ENCODE results near the gene DNAJC16.

The DNAJC16 gene

GRCh38 chr1:15500184-15501178, 26.2 kb upstream of the DNAJC16 start:
- TF ChIP-seq CTCF (conservative IDR thresholded peaks at IDR 0.05), result no peak
- TF ChIP-seq ZFX (IDR thresholded peaks at IDR 0.05), result no peak
- no peak overlapping the region for H3K27ac ChIP-seq

DNA sequence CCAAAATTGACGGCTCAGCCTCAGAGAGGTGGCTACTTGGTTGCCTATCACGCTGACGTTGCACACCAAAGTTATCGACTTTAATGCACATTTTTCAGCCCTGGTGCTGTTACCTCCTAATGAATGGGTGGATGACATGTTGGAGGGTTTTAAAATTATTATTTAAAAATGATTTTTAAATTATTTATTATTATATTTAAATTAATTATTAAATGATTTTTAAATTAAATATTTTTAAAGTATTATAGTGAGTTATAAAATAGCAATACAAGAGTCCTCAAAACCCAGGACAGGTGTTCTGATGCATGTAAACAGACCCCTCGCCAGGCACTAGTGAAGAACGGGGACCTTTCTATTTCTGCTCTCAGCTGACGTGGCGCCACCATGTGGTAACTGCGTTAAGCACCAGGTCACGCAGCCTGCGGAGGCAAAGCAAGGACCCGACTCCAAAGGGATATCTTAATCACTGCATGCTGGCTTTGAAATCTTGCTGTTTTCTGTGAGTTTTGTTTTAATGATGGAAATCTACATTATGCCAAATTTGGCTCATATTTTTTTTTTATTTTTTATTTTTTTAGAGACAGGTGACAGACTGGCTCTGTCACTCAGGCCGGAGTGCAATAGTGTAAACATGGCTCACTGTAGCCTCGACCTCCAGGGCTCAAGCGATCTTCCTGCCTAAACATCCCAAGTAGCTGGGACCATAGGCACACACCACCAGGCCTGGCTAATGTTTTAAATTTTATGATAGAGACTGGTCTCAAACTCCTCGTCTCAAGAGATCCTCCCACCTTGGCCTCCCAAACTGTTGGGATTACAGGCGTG, 25.2 kb upstream of the DNAJC16 start:
- H3K27ac ChIP-seq, result no peak overlapping the region
- TF ChIP-seq CTCF (conservative IDR thresholded peaks at IDR 0.05) (peak; percentile 68), ZFX (IDR thresholded peaks at IDR 0.05) (no peak)

GRCh38 chr1:15504436-15504835, 22.2 kb upstream of the DNAJC16 start:
- no peak overlapping the region for H3K27ac ChIP-seq
- TF ChIP-seq ZFX (IDR thresholded peaks at IDR 0.05), result no peak
- TF ChIP-seq CTCF (conservative IDR thresholded peaks at IDR 0.05), result no peak

- H3K27ac ChIP-seq, result no peak overlapping the region
- TF ChIP-seq CTCF (conservative IDR thresholded peaks at IDR 0.05), result no peak
- no peak for TF ChIP-seq ZFX (IDR thresholded peaks at IDR 0.05)
These were observed 19.8 kb upstream of the DNAJC16 start for GRCh38 chr1:15506831-15507230.

GRCh38 chr1:15507278-15507677, 19.4 kb upstream of the DNAJC16 start:
- TF ChIP-seq ZFX (IDR thresholded peaks at IDR 0.05) (no peak), CTCF (conservative IDR thresholded peaks at IDR 0.05) (no peak)

GRCh38 chr1:15508700-15509487, 17.8 kb upstream of the DNAJC16 start:
- TF ChIP-seq ZFX (IDR thresholded peaks at IDR 0.05), result no peak
- TF ChIP-seq CTCF (conservative IDR thresholded peaks at IDR 0.05), result no peak
- no peak overlapping the region for H3K27ac ChIP-seq

More at GRCh38 chr1:15507278-15507677, 19.4 kb upstream of the DNAJC16 start:
- no peak overlapping the region for H3K27ac ChIP-seq

Data from C4-2B (cell line).